Measurements from ENCODE around the gene NELFCD.

NELFCD gene

DNA sequence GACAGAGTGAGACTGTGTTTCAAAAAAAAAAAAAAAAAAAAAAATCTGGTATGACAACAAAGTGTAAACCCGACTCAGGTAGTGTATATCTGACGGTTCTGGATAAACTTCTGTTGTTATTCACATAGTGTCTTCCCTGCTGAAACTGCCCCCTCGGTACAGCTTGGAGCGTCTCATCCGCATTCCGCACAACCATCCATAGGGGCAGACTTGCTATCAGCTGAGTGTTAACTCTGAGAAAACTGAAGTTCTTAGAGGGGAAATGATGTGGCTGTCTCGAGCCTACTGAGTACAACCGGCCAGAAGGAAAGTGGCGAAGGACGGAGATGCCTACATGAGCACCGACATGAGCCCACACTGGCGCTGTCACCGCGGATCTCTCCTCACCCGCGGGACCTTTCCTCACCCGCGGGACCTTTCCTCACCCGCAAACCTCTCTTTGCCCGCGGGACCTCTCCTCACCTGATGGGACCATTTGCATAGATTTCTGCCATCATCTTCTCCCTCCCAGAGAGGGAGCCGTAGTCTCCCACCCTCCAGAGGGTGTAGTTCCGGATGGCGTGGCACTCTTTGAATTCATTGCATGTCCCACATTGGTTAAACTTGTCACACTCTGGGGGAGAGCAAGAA lies 16.2 kb downstream of the NELFCD start:
- TF ChIP-seq YY1 (IDR thresholded peaks at IDR 0.05; ENCODE audit: low read depth) (no peak), FOXM1 (IDR thresholded peaks at IDR 0.05; ENCODE audit: borderline replicate concordance, low read depth) (no peak), TEAD4 (IDR thresholded peaks at IDR 0.05) (no peak), TCF12 (IDR thresholded peaks at IDR 0.05; ENCODE audit: low read depth) (no peak), EP300 (IDR thresholded peaks at IDR 0.05; ENCODE audit: borderline replicate concordance) (no peak), TAF1 (IDR thresholded peaks at IDR 0.05; ENCODE audit: low read depth) (no peak), ZBTB7A (IDR thresholded peaks at IDR 0.05; ENCODE audit: low read depth) (no peak), CEBPB (IDR thresholded peaks at IDR 0.05) (no peak), EGR1 (IDR thresholded peaks at IDR 0.05) (no peak), CREB1 (IDR thresholded peaks at IDR 0.05; ENCODE audit: low read depth) (no peak), RAD21 (IDR thresholded peaks at IDR 0.05; ENCODE audit: low read depth) (no peak), NFIC (IDR thresholded peaks at IDR 0.05) (no peak)
- TF ChIP-seq, protein P1, sequence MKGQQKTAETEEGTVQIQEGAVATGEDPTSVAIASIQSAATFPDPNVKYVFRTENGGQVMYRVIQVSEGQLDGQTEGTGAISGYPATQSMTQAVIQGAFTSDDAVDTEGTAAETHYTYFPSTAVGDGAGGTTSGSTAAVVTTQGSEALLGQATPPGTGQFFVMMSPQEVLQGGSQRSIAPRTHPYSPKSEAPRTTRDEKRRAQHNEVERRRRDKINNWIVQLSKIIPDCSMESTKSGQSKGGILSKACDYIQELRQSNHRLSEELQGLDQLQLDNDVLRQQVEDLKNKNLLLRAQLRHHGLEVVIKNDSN (IDR thresholded peaks at IDR 0.05): no peak
- TF ChIP-seq, protein P2, sequence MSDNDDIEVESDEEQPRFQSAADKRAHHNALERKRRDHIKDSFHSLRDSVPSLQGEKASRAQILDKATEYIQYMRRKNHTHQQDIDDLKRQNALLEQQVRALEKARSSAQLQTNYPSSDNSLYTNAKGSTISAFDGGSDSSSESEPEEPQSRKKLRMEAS (IDR thresholded peaks at IDR 0.05): no peak
- TF ChIP-seq, protein P3, sequence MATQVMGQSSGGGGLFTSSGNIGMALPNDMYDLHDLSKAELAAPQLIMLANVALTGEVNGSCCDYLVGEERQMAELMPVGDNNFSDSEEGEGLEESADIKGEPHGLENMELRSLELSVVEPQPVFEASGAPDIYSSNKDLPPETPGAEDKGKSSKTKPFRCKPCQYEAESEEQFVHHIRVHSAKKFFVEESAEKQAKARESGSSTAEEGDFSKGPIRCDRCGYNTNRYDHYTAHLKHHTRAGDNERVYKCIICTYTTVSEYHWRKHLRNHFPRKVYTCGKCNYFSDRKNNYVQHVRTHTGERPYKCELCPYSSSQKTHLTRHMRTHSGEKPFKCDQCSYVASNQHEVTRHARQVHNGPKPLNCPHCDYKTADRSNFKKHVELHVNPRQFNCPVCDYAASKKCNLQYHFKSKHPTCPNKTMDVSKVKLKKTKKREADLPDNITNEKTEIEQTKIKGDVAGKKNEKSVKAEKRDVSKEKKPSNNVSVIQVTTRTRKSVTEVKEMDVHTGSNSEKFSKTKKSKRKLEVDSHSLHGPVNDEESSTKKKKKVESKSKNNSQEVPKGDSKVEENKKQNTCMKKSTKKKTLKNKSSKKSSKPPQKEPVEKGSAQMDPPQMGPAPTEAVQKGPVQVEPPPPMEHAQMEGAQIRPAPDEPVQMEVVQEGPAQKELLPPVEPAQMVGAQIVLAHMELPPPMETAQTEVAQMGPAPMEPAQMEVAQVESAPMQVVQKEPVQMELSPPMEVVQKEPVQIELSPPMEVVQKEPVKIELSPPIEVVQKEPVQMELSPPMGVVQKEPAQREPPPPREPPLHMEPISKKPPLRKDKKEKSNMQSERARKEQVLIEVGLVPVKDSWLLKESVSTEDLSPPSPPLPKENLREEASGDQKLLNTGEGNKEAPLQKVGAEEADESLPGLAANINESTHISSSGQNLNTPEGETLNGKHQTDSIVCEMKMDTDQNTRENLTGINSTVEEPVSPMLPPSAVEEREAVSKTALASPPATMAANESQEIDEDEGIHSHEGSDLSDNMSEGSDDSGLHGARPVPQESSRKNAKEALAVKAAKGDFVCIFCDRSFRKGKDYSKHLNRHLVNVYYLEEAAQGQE (IDR thresholded peaks at IDR 0.05; ENCODE audit: low read depth): no peak

DNA sequence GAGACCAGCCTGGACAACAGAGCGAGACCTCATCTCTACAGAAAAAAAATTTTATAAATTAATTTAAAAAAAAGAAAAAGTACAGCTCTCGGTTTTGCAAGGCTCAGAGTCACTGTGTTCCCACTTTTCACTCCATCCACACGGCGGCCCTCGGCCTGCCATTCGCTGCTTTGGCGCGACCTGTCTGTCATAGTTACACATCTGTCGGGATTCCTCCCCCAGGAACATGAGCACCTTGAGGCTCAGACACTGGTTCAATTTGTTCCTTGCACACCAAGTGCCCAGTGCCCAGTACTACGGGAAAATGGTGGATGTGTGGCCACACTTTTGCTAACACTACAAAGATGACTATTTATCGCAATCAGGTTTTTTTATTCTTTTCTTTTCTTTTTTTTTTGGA lies 17.6 kb downstream of the NELFCD start:
- TF ChIP-seq ZBTB7A (IDR thresholded peaks at IDR 0.05; ENCODE audit: low read depth) (no peak), TEAD4 (IDR thresholded peaks at IDR 0.05) (no peak), CEBPB (IDR thresholded peaks at IDR 0.05) (no peak), RAD21 (IDR thresholded peaks at IDR 0.05; ENCODE audit: low read depth) (no peak), EP300 (IDR thresholded peaks at IDR 0.05; ENCODE audit: borderline replicate concordance) (no peak), FOXM1 (IDR thresholded peaks at IDR 0.05; ENCODE audit: borderline replicate concordance, low read depth) (no peak), NFIC (IDR thresholded peaks at IDR 0.05) (no peak), EGR1 (IDR thresholded peaks at IDR 0.05) (no peak), TAF1 (IDR thresholded peaks at IDR 0.05; ENCODE audit: low read depth) (no peak)
- TF ChIP-seq, protein P2 (IDR thresholded peaks at IDR 0.05): no peak

DNA sequence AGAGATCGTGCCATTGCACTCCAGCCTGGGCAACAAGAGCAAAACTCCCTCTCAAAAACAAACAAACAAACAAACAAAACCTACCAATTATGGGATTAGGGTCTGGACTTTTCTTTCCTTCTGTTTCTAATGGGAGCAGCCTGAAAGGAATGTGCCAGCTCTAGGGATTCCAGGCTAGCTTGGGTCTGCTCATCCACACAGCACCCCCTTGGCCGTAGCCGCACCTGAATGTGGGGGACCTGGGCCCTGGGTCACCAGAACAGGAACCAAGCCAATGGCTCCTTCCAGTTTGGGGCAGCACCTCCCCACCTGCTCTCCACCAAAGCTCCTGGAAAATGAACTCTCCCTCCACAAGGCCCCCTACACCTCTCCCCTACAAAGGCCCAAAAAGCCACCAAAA lies 19.3 kb downstream of the NELFCD start:
- TF ChIP-seq NFIC (IDR thresholded peaks at IDR 0.05) (no peak), YY1 (IDR thresholded peaks at IDR 0.05; ENCODE audit: low read depth) (no peak), TEAD4 (IDR thresholded peaks at IDR 0.05) (no peak)
- TF ChIP-seq, protein P3 (IDR thresholded peaks at IDR 0.05; ENCODE audit: low read depth): no peak
- TF ChIP-seq, protein P2 (IDR thresholded peaks at IDR 0.05): no peak

DNA sequence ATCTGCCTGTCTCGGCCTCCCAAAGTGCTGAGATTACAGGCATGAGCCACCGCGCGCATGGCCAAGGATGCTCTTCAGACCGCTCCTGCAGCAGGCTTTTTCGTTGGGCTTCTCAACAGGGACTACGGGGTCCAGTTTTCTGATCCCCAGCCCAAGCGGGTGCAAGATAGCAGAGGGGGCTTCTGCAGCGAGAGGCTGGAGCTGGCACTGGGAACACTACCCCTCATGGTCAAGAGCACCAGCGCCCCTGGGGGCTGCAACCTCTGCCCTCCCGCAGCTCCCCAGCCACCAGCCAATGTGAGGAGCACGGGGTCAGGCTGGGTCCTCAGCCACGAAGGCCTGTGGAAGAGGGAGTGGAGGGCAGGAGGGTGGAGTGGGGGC lies 20.0 kb downstream of the NELFCD start:
- no peak for TF ChIP-seq CREB1 (IDR thresholded peaks at IDR 0.05; ENCODE audit: low read depth)
- no peak for TF ChIP-seq ZBTB7A (IDR thresholded peaks at IDR 0.05; ENCODE audit: low read depth)
- no peak for TF ChIP-seq TEAD4 (IDR thresholded peaks at IDR 0.05)
- no peak for TF ChIP-seq EGR1 (IDR thresholded peaks at IDR 0.05)
- no peak for TF ChIP-seq CEBPB (IDR thresholded peaks at IDR 0.05)
- TF ChIP-seq, protein P3 (IDR thresholded peaks at IDR 0.05; ENCODE audit: low read depth): no peak
- TF ChIP-seq, protein P2 (IDR thresholded peaks at IDR 0.05): no peak
- TF ChIP-seq TCF12 (IDR thresholded peaks at IDR 0.05; ENCODE audit: low read depth): no peak
